Neural cell (in vitro differentiated cells): Measurements from ENCODE around the gene SH3TC1.

Source experiments
- CTCF ChIP-seq: fragments of 450-650 bp; IDR thresholded peaks from 2 replicates; pipeline ENCODE4 v1.5.1; 2014; ENCODE audit warnings: antibody characterized with exemption, mild to moderate bottlenecking, moderate library complexity; ENCODE audit not compliant: poor library complexity, severe bottlenecking
- EP300 ChIP-seq: fragments of 450-650 bp; conservative IDR thresholded peaks from 2 replicates; pipeline ENCODE4 v1.6.1; 2014; ENCODE audit warnings: antibody characterized with exemption, mild to moderate bottlenecking, moderate library complexity; ENCODE audit not compliant: poor library complexity, severe bottlenecking
- EZH2 ChIP-seq: fragments of 200-600, 300-800 bp; shearing (Covaris generic), sonication (generic); IDR thresholded peaks from 2 replicates; pipeline ENCODE4 v1.6.1; 2014; ENCODE audit warnings: antibody characterized with exemption, low read length, borderline replicate concordance, mild to moderate bottlenecking; ENCODE audit not compliant: insufficient read depth, poor library complexity, severe bottlenecking
- POLR2AphosphoS5 ChIP-seq: IDR thresholded peaks from 2 replicates; pipeline ENCODE4 v1.6.1; 2012
- SMC3 ChIP-seq: fragments of 450-650 bp; conservative IDR thresholded peaks from 2 replicates; pipeline ENCODE4 v1.6.1; 2014; ENCODE audit warnings: antibody characterized with exemption, mild to moderate bottlenecking, moderate library complexity; ENCODE audit not compliant: poor library complexity
- TAF1 ChIP-seq: IDR thresholded peaks from 2 replicates; pipeline ENCODE4 v1.6.1; 2012; ENCODE audit warnings: low read depth

GRCh38 chr4:8217246-8217511 lies 18.1 kb downstream of the SH3TC1 start:
- no peak for TF ChIP-seq CTCF
- no peak for TF ChIP-seq SMC3
- TF ChIP-seq EZH2: no peak
- TF ChIP-seq POLR2AphosphoS5: no peak
- no peak for TF ChIP-seq EP300
- TF ChIP-seq TAF1: no peak
